Epithelial cell of esophagus (primary cell): ENCODE results near the gene WDR59.
A peak's percentile ranks its signal among the peaks of the same experiment; 100 is the strongest.

ENCODE experiments used
- DNase-seq: peaks from one replicate; pipeline ENCODE4 v3.0.0; 2010; ENCODE audit warnings: low read depth
- H3K4me3 ChIP-seq: 2 replicates; pipeline ENCODE4 v1.5.1; 2011; ENCODE audit warnings: mild to moderate bottlenecking, low read length, control low read depth
- TF ChIP-seq, protein P1 (sequence below): IDR thresholded peaks from 2 replicates; pipeline ENCODE4 v1.5.1; 2011; ENCODE audit warnings: low read depth, mild to moderate bottlenecking, low read length, control low read depth, inconsistent platforms; ENCODE audit not compliant: insufficient read depth; ENCODE audit errors: missing control alignments

WDR59 gene

DNA sequence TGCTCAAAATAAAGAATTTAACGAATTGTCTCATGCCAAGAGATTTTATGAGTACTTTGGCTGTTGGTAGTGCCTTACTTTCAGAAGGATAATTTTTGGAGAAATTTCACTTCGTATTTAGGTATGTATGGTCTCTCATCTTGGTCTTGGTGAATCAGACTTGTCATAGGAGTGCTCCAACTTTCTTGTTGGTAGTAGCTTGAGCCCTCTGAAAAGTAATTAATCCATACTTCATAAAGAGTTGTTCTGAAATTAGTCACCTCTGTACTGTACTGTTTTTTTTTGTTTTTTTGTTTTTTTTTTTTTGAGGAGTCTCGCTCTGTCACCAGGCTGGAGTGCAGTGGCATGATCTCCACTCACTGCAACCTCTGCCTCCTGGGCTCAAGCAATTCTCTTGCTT is 25.5 kb upstream of the WDR59 start:
- TF ChIP-seq, protein P1, sequence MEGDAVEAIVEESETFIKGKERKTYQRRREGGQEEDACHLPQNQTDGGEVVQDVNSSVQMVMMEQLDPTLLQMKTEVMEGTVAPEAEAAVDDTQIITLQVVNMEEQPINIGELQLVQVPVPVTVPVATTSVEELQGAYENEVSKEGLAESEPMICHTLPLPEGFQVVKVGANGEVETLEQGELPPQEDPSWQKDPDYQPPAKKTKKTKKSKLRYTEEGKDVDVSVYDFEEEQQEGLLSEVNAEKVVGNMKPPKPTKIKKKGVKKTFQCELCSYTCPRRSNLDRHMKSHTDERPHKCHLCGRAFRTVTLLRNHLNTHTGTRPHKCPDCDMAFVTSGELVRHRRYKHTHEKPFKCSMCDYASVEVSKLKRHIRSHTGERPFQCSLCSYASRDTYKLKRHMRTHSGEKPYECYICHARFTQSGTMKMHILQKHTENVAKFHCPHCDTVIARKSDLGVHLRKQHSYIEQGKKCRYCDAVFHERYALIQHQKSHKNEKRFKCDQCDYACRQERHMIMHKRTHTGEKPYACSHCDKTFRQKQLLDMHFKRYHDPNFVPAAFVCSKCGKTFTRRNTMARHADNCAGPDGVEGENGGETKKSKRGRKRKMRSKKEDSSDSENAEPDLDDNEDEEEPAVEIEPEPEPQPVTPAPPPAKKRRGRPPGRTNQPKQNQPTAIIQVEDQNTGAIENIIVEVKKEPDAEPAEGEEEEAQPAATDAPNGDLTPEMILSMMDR = no peak
- no peak for DNase-seq
- H3K4me3 ChIP-seq = no peak overlapping the region

- no peak for DNase-seq
- TF ChIP-seq, protein P1 = no peak
- H3K4me3 ChIP-seq = no peak overlapping the region
These were observed 22.5 kb upstream of the WDR59 start for GRCh38 chr16:75007443-75007842.

GRCh38 chr16:75005697-75006096 is 20.8 kb upstream of the WDR59 start:
- TF ChIP-seq, protein P1 = no peak
- H3K4me3 ChIP-seq = no peak overlapping the region
- no peak for DNase-seq

GRCh38 chr16:75004460-75004859 is 19.5 kb upstream of the WDR59 start:
- no peak for DNase-seq
- TF ChIP-seq, protein P1 = no peak
- H3K4me3 ChIP-seq = no peak overlapping the region

DNA sequence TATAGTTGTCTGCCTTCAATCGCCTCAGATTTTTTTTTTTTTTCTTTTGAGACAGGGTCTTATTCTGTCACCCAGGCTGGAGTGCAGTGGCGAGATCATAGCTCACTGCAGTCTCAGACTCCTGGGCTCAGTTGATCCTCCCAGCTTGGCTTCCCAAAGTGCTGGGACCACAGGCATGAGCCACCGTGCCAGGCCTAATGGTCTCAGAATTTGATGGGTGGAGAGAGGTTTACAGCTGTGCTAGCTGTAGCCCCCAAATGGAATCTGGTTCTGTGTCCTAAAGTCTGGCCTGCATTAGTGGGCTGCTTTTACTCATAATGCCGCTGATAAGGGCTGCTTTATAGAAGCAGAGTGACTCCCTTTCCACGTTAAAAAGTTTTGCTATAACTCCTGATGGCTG is 19.0 kb upstream of the WDR59 start:
- TF ChIP-seq, protein P1 = no peak
- DNase-seq = no peak
- H3K4me3 ChIP-seq = no peak overlapping the region

- DNase-seq = no peak
- H3K4me3 ChIP-seq = no peak overlapping the region
- TF ChIP-seq, protein P1 = no peak
These were observed 17.6 kb upstream of the WDR59 start for GRCh38 chr16:75002474-75002873.

DNA sequence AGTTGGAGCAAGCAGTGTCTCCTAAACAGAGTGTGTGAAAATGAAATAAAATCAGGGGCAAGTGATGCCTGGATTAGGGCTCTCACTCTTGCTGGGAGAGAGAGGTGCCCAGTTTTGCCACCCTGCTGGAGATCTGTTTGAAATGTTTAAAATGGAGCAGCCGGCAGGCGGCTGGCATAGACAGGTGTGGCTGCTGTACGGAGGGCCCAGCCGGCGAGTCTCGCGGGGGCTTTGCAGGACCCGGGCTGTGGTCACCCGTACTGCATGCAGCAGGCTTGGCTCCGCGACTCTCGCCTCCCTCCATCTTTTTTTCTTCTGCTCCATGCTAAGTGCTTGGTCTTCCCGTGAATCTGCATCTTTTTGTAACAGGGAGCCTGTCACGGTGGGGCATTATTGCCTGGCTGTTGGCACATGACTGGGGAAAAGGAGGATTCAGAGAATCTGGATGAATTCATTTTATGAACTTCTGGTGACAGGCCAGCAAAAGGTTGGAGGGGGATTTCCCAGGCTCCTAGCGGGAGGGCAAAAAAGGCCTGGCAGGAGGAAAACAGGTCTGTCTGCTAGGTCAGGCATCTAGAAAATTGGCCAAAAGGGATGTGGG is 15.7 kb upstream of the WDR59 start:
- TF ChIP-seq, protein P1 = no peak
- DNase-seq = peak; percentile 21
- peak overlapping the region; percentile 59 for H3K4me3 ChIP-seq
